DOHH2 (cell line): ENCODE measurements around the gene PLA2G4B.

Source experiments
- H3F3A ChIP-seq: fragments of 200-600 bp; sonication (generic), shearing (Covaris generic); 2 replicates; pipeline ENCODE4 v1.6.0; 2016; ENCODE audit warnings: antibody characterized with exemption, mild to moderate bottlenecking; ENCODE audit not compliant: control insufficient read depth, insufficient read depth
- H3K27ac ChIP-seq: fragments of 200-600 bp; sonication (generic); 2 replicates; pipeline ENCODE4 v1.5.1; 2014; ENCODE audit warnings: low read depth, mild to moderate bottlenecking, low read length, moderate library complexity
- H3K27me3 ChIP-seq: fragments of 200-600 bp; sonication (generic); 2 replicates; pipeline ENCODE4 v1.6.1; 2014; ENCODE audit warnings: mild to moderate bottlenecking, low read length, mixed read lengths; ENCODE audit not compliant: control insufficient read depth
- H3K36me3 ChIP-seq: fragments of 200-600 bp; sonication (generic); 2 replicates; pipeline ENCODE4 v1.6.1; 2014; ENCODE audit warnings: mild to moderate bottlenecking, low read length, moderate library complexity, mixed read lengths; ENCODE audit not compliant: control insufficient read depth
- H3K4me1 ChIP-seq: fragments of 200-600 bp; sonication (generic); 2 replicates; pipeline ENCODE4 v1.6.1; 2014; ENCODE audit warnings: mild to moderate bottlenecking, low read length, mixed read lengths; ENCODE audit not compliant: control insufficient read depth
- H3K4me2 ChIP-seq: fragments of 200-600 bp; sonication (generic); 2 replicates; pipeline ENCODE4 v1.6.0; 2014; ENCODE audit warnings: mild to moderate bottlenecking, low read length, moderate library complexity
- H3K4me3 ChIP-seq: fragments of 200-600 bp; sonication (generic); 2 replicates; pipeline ENCODE4 v1.5.1; 2014; ENCODE audit warnings: mild to moderate bottlenecking, low read length, mixed read lengths
- H3K79me2 ChIP-seq: fragments of 200-600 bp; sonication (generic); 2 replicates; pipeline ENCODE4 v1.6.1; 2014; ENCODE audit warnings: mild to moderate bottlenecking, low read length, mixed read lengths; ENCODE audit not compliant: control insufficient read depth
- H3K9me2 ChIP-seq: fragments of 200-600 bp; sonication (generic); replicated peaks from 2 replicates; pipeline ENCODE4 v1.6.1; 2014; ENCODE audit warnings: mild to moderate bottlenecking, low read length, mixed read lengths; ENCODE audit not compliant: control insufficient read depth
- H3K9me3 ChIP-seq: fragments of 200-600 bp; sonication (generic); 2 replicates; pipeline ENCODE4 v1.6.1; 2014; ENCODE audit warnings: antibody characterized with exemption, low read length, mixed read lengths; ENCODE audit not compliant: control insufficient read depth, insufficient read depth
- H4K20me1 ChIP-seq: fragments of 200-600 bp; sonication (generic); 2 replicates; pipeline ENCODE4 v1.6.0; 2014; ENCODE audit warnings: low read depth, mild to moderate bottlenecking, antibody characterized with exemption, low read length, moderate library complexity; ENCODE audit not compliant: control insufficient read depth, insufficient read depth
- EZH2phosphoT487 ChIP-seq: fragments of 200-600 bp; sonication (generic); IDR thresholded peaks from 2 replicates; pipeline ENCODE4 v1.6.1; 2017; ENCODE audit warnings: borderline replicate concordance, mild to moderate bottlenecking, antibody characterized with exemption, low read length, moderate library complexity, mixed read lengths
- TF ChIP-seq, protein P1 (sequence below): fragments of 200-600 bp; sonication (generic); IDR thresholded peaks from one replicate; pipeline ENCODE4 v1.5.1; 2014; ENCODE audit warnings: antibody characterized with exemption, mild to moderate bottlenecking, low read depth, low read length; ENCODE audit not compliant: poor library complexity, severe bottlenecking

PLA2G4B gene

GRCh38 chr15:41812820-41813375 lies 25.7 kb upstream of the PLA2G4B start:
- Histone ChIP-seq H3K27me3 (no peaks in the 10 kb centered on the region), H3K4me2 (no peak overlapping the region), H4K20me1 (no peaks in the 10 kb centered on the region), H3F3A (no peaks in the 10 kb centered on the region), H3K9me2 (no peaks in the 10 kb centered on the region), H3K4me1 (peaks cover 14% of the 10 kb centered on the region), H3K4me3 (no peak overlapping the region), H3K27ac (no peak overlapping the region), H3K79me2 (no peaks in the 10 kb centered on the region), H3K36me3 (no peaks in the 10 kb centered on the region), H3K9me3 (no peaks in the 10 kb centered on the region)
- TF ChIP-seq EZH2phosphoT487 = no peak
- TF ChIP-seq, protein P1, sequence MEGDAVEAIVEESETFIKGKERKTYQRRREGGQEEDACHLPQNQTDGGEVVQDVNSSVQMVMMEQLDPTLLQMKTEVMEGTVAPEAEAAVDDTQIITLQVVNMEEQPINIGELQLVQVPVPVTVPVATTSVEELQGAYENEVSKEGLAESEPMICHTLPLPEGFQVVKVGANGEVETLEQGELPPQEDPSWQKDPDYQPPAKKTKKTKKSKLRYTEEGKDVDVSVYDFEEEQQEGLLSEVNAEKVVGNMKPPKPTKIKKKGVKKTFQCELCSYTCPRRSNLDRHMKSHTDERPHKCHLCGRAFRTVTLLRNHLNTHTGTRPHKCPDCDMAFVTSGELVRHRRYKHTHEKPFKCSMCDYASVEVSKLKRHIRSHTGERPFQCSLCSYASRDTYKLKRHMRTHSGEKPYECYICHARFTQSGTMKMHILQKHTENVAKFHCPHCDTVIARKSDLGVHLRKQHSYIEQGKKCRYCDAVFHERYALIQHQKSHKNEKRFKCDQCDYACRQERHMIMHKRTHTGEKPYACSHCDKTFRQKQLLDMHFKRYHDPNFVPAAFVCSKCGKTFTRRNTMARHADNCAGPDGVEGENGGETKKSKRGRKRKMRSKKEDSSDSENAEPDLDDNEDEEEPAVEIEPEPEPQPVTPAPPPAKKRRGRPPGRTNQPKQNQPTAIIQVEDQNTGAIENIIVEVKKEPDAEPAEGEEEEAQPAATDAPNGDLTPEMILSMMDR = no peak

DNA sequence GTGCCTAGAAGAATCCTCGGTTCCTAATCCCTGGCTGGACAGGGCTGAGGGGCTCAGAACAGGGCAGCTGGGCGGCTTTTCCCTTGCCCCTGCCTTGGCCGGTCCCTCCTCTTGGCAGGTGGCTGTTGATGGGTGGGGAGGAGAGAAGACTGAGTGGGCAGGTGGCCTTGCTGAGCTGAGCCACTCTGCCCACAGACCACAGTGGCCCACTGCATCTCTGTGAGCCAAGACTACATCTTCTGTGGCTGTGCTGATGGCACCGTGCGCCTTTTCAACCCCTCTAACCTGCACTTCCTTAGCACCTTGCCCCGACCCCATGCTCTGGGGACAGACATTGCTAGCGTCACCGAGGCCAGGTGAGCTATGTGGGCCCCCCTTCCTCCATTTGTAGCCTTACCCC lies 25.2 kb upstream of the PLA2G4B start:
- TF ChIP-seq, protein P1 = no peak
- TF ChIP-seq EZH2phosphoT487 = no peak
- H3K36me3 ChIP-seq = no peaks in the 10 kb centered on the region
- no peaks in the 10 kb centered on the region for H3K9me2 ChIP-seq
- no peaks in the 10 kb centered on the region for H4K20me1 ChIP-seq
- H3K79me2 ChIP-seq = no peaks in the 10 kb centered on the region
- H3K27ac ChIP-seq = no peak overlapping the region
- H3K9me3 ChIP-seq = no peaks in the 10 kb centered on the region
- H3F3A ChIP-seq = no peaks in the 10 kb centered on the region
- H3K4me2 ChIP-seq = no peak overlapping the region
- H3K4me1 ChIP-seq = peaks cover 14% of the 10 kb centered on the region
- H3K27me3 ChIP-seq = no peaks in the 10 kb centered on the region
- H3K4me3 ChIP-seq = no peak overlapping the region

- no peaks in the 10 kb centered on the region for H3K9me2 ChIP-seq
- no peaks in the 10 kb centered on the region for H3K36me3 ChIP-seq
- no peak overlapping the region for H3K4me2 ChIP-seq
- H3F3A ChIP-seq = no peaks in the 10 kb centered on the region
- H3K4me3 ChIP-seq = no peak overlapping the region
- H3K4me1 ChIP-seq = peaks cover 9% of the 10 kb centered on the region
- H4K20me1 ChIP-seq = no peaks in the 10 kb centered on the region
- TF ChIP-seq, protein P1 = no peak
- no peak for TF ChIP-seq EZH2phosphoT487
- no peaks in the 10 kb centered on the region for H3K9me3 ChIP-seq
- no peak overlapping the region for H3K27ac ChIP-seq
- H3K79me2 ChIP-seq = no peaks in the 10 kb centered on the region
- H3K27me3 ChIP-seq = no peaks in the 10 kb centered on the region
These were observed 24.1 kb upstream of the PLA2G4B start for GRCh38 chr15:41814534-41814933.
